ENCODE results near the gene AHNAK.
"Not testable (repeated sequence)": the region's sequence is repeated elsewhere in the genome, so short reads cannot be mapped to it uniquely, and the experiment has no call there.

AHNAK gene

GRCh38 chr11:62546244-62546928 is at the start of gene AHNAK:
TSS of gene AHNAK (minus strand) at chr11:62546806. CDS start at chr11:62536098, 10,708 bp downstream.
- peak; percentile 50 for DNase-seq

GRCh38 chr11:62595124-62595523 is 48.5 kb upstream of the AHNAK start:
- DNase-seq: no peak

- peak; percentile 58 for DNase-seq
Measured at GRCh38 chr11:62593434-62594044, 46.9 kb upstream of the AHNAK start.

- DNase-seq: no peak
Measured at GRCh38 chr11:62592989-62593421, 46.4 kb upstream of the AHNAK start.

- DNase-seq: no peak
Measured at GRCh38 chr11:62592146-62592815, 45.7 kb upstream of the AHNAK start.

- peak; percentile 99 for DNase-seq
Measured at GRCh38 chr11:62591448-62592145, 45.0 kb upstream of the AHNAK start, which contains the start of gene TUT1. TSS of gene TUT1 (minus strand) at chr11:62591523. CDS start at chr11:62591485, 38 bp downstream.

- no peak for DNase-seq
Measured at GRCh38 chr11:62588966-62589637, 42.5 kb upstream of the AHNAK start.

- DNase-seq: not testable (repeated sequence)
Measured at GRCh38 chr11:62585356-62585755, 38.8 kb upstream of the AHNAK start.

- not testable (repeated sequence) for DNase-seq
Measured at GRCh38 chr11:62581735-62582134, 35.1 kb upstream of the AHNAK start.

GRCh38 chr11:62580959-62581715 is 34.5 kb upstream of the AHNAK start:
- no peak for DNase-seq

- DNase-seq: no peak
Measured at GRCh38 chr11:62579252-62579651, 32.6 kb upstream of the AHNAK start.

GRCh38 chr11:62578541-62578940 is 31.9 kb upstream of the AHNAK start:
- DNase-seq: no peak

GRCh38 chr11:62577046-62577714 is 30.6 kb upstream of the AHNAK start:
- no peak for DNase-seq

GRCh38 chr11:62575837-62576236 is 29.2 kb upstream of the AHNAK start:
- DNase-seq: no peak

GRCh38 chr11:62575156-62575555 is 28.6 kb upstream of the AHNAK start:
- no peak for DNase-seq

GRCh38 chr11:62574363-62575071 is 27.9 kb upstream of the AHNAK start:
- peak; percentile 64 for DNase-seq

GRCh38 chr11:62573592-62574362 is 27.2 kb upstream of the AHNAK start, which contains the start of gene EEF1G:
TSS of gene EEF1G (minus strand) at chr11:62573891. CDS start at chr11:62573842, 49 bp downstream.
- peak; percentile 99 for DNase-seq

- DNase-seq: peak; percentile 52
Measured at GRCh38 chr11:62573006-62573591, 26.5 kb upstream of the AHNAK start.

- no peak for DNase-seq
Measured at GRCh38 chr11:62572431-62572830, 25.8 kb upstream of the AHNAK start.
